HG03045 (cell line): ENCODE measurements around the gene CCDC158.
"Not testable (repeated sequence)": the region's sequence is repeated elsewhere in the genome, so short reads cannot be mapped to it uniquely, and the experiment has no call there.

ENCODE experiments used
- ATAC-seq: cut with Tn5 transposase; IDR thresholded peaks from one replicate; pipeline ENCODE4 v1.9.1; 2021; ENCODE audit warnings: mild to moderate bottlenecking, moderate library complexity; ENCODE audit not compliant: unreplicated experiment

The CCDC158 gene

DNA sequence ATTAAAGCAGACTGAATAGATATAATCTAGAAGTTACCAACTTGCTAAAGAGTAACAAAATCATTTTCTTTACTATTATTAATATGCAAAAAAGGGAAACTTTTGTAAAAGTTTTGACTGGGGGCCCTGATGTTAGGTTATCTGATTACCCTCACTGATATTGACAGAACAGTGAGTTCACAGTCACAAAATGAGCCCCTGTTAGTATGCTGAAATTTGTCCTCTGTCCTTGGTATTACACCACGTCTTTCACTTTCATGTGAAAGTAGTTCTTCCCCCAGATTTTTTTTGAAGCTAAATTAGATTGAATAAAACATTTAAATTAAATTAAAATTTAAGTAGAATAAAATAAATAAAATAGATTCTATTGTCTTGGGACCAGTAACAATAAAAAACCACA lies 108.5 kb downstream of the CCDC158 start:
- no peak for ATAC-seq

- ATAC-seq, result no peak
These were observed 109.0 kb downstream of the CCDC158 start for GRCh38 chr4:76311896-76312331.

- no peak for ATAC-seq
These were observed 110.3 kb downstream of the CCDC158 start for GRCh38 chr4:76310683-76311082.

- ATAC-seq, result no peak
These were observed 110.9 kb downstream of the CCDC158 start for GRCh38 chr4:76309939-76310550.

GRCh38 chr4:76308548-76308947 lies 112.4 kb downstream of the CCDC158 start:
- ATAC-seq, result no peak

DNA sequence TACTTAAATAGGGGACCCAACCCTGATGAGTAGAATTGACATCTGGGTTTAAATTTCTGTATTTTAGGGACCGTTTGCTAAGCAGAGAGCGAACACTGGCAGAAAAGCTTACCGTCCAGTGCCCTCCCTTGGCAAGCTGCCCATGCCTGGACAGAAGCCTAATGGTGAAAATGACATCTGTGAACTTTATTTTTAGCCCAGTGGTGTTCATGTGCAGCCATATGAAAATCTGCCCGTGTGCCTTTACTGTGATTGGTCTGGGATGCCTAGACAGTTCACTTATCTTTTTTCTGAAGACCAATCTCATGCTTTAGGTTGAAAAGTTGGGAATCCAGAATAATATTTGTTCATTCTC lies 113.3 kb downstream of the CCDC158 start:
- ATAC-seq, result no peak

DNA sequence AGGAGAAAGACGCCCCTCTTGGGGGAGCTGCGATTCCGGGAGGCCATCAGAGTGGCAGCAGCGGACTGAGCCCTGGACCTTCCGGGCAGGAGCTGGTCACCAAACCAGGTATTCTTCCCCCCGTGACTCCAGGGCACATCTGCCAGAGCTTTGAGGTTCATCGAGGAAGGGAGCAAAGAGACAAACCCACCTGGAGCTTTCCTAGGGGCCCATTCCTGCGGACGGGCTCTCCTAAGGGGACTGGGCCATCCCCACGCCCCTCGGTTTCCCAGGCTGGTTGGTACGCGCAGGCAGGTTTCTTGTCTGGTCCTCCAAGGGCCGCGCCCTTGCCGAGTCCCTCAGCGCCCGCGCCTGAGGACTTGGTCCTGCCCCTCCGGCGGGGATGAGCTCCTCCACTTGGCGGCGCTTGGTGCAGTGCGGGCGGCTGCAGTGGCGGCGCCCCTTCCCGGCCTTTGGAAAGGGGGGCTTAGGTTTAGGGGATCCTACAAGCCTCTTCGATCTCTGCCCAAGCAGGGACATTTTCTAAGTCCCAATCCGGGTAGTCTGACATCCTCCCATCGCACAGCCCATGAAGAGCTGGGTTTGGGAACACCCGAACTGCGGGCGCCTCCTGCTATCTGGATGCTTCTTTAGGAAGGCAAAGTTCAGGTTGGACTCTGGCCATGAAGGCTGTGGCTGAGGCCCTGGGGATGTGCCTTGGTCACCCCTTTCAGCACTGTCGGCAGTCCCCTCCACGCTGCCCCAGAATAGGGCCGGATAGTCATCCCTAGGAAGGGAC lies 113.9 kb downstream of the CCDC158 start:
- no peak for ATAC-seq

- peak; percentile 36 for ATAC-seq
These were observed 114.7 kb downstream of the CCDC158 start, which contains the start of gene STBD1 for GRCh38 chr4:76305971-76306881. Gene STBD1, plus strand, starts transcription at chr4:76306733. Its CDS starts 37 bp downstream, at chr4:76306770.

GRCh38 chr4:76305033-76305687 lies 115.8 kb downstream of the CCDC158 start:
- ATAC-seq, result no peak

- no peak for ATAC-seq
These were observed 118.0 kb downstream of the CCDC158 start for GRCh38 chr4:76302826-76303438.

- no peak for ATAC-seq
These were observed 119.2 kb downstream of the CCDC158 start for GRCh38 chr4:76301775-76302162.

GRCh38 chr4:76301068-76301774 lies 119.7 kb downstream of the CCDC158 start:
- peak; percentile 98 for ATAC-seq

DNA sequence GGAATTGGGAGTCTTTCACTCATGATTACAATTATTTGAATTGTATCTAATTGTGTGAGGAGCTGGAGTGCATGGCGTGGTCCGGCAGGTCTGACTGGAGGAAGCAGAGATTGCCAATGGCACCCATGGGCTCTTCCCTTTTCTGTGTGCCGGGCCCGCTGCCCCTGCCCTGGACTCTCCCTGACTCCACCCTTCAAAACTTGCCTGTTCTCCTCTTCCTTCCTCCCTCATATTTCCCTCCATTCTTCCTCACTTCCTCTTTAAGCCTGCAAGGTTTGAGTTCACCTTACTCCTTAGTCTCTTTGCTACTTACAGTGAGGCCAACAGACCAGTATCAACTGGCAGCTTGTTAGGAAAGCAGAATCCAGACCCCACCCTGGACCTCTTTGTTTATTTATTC lies 120.9 kb downstream of the CCDC158 start:
- ATAC-seq, result no peak

DNA sequence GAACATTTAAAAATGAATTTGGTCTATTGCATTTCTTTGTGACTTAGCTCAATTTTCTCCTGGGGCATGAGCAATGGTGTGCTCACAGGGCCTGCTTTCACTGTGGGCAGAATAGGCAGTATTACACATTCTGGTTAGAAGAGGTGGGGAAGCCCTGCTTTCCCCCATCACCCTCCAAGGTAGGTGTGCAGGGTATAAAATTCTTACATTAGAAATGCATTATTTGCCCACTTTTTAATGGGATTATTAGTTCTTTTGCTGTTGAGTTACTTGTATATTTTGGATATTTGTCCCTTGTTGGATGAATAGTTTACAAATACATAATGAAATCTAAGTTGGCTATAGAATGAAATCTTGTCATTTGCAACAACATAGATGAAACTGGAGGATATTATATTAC lies 122.7 kb downstream of the CCDC158 start:
- ATAC-seq, result no peak

GRCh38 chr4:76296286-76296820 lies 124.6 kb downstream of the CCDC158 start:
- ATAC-seq, result no peak

- no peak for ATAC-seq
These were observed 127.2 kb downstream of the CCDC158 start for GRCh38 chr4:76293772-76294171.

DNA sequence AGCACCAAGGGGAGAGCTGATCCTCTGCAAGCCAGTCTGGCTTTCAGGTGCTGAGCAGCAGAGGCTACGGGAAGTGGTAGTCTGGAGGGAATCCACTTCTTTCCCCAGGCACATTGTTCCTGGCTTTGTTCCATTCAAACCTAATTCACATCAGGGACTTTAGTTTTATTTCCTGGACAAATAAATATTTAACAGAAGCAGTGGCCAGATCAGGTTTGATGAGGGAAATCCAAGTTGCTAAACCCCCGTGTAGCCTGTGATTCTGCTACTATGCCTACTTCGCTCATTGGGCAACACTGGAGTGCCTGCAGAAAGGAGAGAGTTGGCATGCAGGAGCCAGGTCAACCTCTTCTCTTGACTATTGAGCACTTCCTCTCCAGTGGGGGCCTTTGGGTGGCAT lies 128.2 kb downstream of the CCDC158 start:
- ATAC-seq, result no peak

GRCh38 chr4:76287811-76288210 lies 133.1 kb downstream of the CCDC158 start:
- not testable (repeated sequence) for ATAC-seq

DNA sequence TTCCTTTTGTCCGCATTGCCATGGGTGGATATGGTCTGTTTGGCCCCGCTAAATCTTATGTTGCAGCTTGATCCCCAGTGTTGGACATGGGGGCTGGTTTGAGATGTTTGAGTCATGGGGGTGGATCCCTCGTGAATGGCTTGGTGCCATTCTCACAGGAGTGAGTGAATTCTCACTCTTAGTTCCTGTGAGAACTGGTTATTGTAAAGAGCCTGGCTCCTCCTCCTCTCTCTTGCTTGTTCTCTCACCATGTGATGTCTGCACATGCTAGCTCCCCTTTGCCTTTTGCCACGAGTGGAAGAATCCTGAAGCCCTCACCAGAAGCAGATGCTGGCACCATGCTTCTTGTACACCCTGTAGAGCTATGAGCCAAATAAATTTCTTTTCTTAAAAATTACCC lies 137.0 kb downstream of the CCDC158 start:
- ATAC-seq, result no peak
